ENCODE data around the gene IGFBP5. TPM values are rescaled to one million over a fixed set of nuclear protein-coding genes. Genes with fewer than 3 reads are reported as not detected.
A peak's percentile ranks its signal among the peaks of the same experiment; 100 is the strongest.

IGFBP5 gene
- total RNA-seq, 4 donors from 2014 or later, result 284 to 2,528 (median 672) TPM

DNA sequence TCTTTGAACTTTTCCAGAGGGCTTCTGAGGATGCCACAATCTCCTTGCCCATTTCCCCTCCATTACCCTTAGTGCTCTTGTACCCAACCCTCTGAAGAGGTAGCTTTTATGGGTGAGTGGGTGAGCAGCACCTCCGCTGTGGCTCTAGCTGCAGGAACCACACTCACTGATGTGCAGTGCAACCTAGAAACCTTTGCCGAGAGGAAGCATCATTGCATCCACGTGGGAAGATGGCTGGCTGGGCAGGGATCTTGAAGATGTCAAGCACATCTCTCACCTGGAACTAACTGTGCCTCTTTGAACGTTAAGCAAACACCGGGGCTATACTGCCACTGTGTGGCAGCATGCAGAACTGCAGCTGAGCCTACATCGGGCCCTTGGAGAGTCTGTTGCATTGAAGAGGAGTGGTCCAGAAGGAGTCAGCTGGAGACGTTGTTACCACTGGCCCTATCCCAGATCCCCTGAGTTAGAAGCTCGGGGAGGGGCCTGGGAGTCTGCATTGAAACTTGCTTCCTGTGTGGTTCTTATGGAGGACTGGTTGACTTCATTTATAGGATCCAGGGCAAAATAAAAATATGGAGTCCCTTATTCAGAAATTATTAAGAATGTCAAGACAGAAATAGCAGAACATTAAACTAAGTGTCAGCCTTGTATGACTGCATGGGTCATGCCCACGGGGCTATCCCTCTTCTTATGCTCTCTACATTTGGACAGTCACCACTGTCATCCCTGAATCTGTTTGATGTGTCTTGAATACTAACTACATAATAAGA, 28.7 kb downstream of the IGFBP5 start:
- TF ChIP-seq, protein P1, sequence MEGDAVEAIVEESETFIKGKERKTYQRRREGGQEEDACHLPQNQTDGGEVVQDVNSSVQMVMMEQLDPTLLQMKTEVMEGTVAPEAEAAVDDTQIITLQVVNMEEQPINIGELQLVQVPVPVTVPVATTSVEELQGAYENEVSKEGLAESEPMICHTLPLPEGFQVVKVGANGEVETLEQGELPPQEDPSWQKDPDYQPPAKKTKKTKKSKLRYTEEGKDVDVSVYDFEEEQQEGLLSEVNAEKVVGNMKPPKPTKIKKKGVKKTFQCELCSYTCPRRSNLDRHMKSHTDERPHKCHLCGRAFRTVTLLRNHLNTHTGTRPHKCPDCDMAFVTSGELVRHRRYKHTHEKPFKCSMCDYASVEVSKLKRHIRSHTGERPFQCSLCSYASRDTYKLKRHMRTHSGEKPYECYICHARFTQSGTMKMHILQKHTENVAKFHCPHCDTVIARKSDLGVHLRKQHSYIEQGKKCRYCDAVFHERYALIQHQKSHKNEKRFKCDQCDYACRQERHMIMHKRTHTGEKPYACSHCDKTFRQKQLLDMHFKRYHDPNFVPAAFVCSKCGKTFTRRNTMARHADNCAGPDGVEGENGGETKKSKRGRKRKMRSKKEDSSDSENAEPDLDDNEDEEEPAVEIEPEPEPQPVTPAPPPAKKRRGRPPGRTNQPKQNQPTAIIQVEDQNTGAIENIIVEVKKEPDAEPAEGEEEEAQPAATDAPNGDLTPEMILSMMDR (IDR thresholded peaks at IDR 0.05), result peak in 2 of 3 donors; percentile 73 to 90
- ATAC-seq (ENCODE audit: low FRiP score) (peak; percentile 46), DNase-seq (ENCODE audit: low spot score) (peak; percentile 60)

DNA sequence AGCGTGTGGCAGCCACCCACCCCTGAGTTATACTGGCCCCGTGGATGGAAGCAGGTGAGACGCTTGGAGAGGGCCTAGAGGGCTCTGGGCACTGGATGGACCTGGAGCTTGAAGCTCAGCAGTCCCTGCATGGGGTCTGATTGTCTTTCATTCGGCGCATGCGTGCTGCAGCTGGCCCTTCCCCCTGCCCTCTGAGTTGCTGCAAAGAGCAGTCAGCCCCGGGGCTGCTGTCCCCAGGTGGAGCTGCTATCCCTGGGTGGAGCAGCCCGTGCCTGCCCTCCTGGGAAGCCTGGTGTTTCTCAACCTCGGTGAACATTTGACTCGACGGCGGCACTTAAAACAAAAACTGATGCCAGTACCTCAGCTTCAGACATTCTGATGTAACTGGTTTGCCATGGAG, 29.6 kb downstream of the IGFBP5 start:
- ATAC-seq (ENCODE audit: low FRiP score), result no peak
- TF ChIP-seq, protein P1 (IDR thresholded peaks at IDR 0.05), result no peak

DNA sequence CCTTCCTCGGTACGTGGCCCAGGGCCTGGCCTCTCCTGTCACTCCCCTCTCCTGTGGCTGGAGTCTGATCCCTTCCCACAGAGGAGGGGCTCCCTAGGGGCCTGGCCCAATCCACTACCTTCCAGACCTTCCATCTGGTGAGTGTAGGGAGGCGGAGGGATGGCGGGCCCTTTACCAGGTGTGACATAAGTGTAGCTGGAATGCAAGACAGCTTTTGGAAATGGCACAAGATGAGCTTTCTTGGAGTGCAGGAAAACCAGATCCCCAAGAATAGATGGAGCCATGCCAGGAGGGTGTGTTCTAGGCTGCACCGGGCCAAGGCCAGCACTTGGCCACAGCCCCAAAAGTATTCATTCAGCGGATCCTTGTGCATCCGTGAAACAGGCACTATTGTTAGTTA, 30.1 kb downstream of the IGFBP5 start:
- peak; percentile 12 for ATAC-seq (ENCODE audit: low FRiP score)
- DNase-seq (ENCODE audit: low spot score), result no peak
- TF ChIP-seq, protein P1 (IDR thresholded peaks at IDR 0.05), result no peak

More for the DNA sequence above, 29.6 kb downstream of the IGFBP5 start:
- no peak for DNase-seq (ENCODE audit: low spot score)

DNA sequence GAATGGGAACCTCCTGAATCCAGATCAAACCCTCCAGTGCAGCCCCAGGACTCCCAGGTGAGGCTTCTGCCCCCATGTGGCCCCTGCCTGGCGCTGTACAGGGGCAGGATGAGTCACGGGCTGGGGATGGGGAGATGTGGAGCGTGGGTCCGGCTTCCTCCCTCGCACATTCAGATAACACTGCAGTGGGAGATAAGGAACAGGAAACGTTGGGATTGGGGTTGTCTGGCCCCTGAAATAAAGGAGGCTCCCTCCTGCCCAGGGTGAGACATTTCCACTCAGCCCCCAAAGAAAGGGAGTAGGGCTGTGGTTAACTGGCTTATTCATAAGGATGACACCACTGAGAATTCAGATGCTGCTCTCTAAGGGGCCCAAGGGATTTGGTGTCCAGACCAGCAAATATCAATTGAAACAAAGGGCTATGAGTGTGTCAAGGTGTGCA, 30.7 kb downstream of the IGFBP5 start:
- TF ChIP-seq, protein P1 (IDR thresholded peaks at IDR 0.05), result no peak
- peak; percentile 57 for ATAC-seq (ENCODE audit: low FRiP score)

DNA sequence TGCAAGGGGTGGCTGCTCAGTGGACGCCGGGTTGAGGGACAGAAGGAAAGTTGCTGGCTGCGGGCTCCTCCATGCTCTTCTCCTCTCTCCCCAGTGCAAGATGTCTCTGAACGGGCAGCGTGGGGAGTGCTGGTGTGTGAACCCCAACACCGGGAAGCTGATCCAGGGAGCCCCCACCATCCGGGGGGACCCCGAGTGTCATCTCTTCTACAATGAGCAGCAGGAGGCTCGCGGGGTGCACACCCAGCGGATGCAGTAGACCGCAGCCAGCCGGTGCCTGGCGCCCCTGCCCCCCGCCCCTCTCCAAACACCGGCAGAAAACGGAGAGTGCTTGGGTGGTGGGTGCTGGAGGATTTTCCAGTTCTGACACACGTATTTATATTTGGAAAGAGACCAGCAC, 31.5 kb downstream of the IGFBP5 start:
- TF ChIP-seq, protein P1 (IDR thresholded peaks at IDR 0.05), result no peak
- ATAC-seq (ENCODE audit: low FRiP score) (no peak), DNase-seq (ENCODE audit: low spot score) (no peak)

More for the DNA sequence above, 30.7 kb downstream of the IGFBP5 start:
- DNase-seq (ENCODE audit: low spot score), result no peak

DNA sequence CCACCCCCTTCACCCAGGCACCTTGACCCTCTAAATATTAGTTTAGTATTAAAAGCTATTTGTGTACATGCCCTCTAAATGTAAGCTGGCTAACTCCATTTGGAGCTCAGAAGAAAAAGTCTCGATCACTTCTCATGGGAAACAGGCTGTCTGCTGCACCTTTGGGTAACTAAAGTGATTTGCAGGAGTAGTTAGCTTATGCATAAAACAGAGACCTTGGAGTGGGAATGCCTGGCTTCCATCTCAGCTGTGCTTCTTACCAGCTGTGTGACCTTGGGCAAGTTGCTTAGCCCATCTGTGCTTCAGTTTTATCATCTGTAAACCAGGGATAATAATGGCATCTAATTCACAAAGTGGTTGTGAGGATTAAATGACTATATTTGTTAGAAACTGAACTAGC, 32.2 kb downstream of the IGFBP5 start:
- DNase-seq (ENCODE audit: low spot score) (no peak), ATAC-seq (ENCODE audit: low FRiP score) (no peak)
- TF ChIP-seq, protein P1 (IDR thresholded peaks at IDR 0.05), result no peak
